Fibroblast of skin of scalp (primary cell): ENCODE measurements around the gene SUCLG2.

Experiments
- DNase-seq: peaks from one replicate; pipeline ENCODE4 v3.0.0-alpha.2; 2013

The SUCLG2 gene

GRCh38 chr3:67497746-67498145 is 156.7 kb downstream of the SUCLG2 start:
- DNase-seq = peak; percentile 2

- DNase-seq = peak; percentile 2
These were observed 158.7 kb downstream of the SUCLG2 start for GRCh38 chr3:67495751-67496150.

GRCh38 chr3:67493808-67494207 is 160.6 kb downstream of the SUCLG2 start:
- DNase-seq = no peak

- DNase-seq = no peak
These were observed 163.8 kb downstream of the SUCLG2 start for GRCh38 chr3:67490658-67491057.

GRCh38 chr3:67489816-67490215 is 164.6 kb downstream of the SUCLG2 start:
- DNase-seq = no peak

GRCh38 chr3:67487564-67488114 is 166.8 kb downstream of the SUCLG2 start:
- DNase-seq = no peak

GRCh38 chr3:67486883-67487282 is 167.5 kb downstream of the SUCLG2 start:
- no peak for DNase-seq

- DNase-seq = no peak
These were observed 170.3 kb downstream of the SUCLG2 start for GRCh38 chr3:67484085-67484484.

- no peak for DNase-seq
These were observed 173.3 kb downstream of the SUCLG2 start for GRCh38 chr3:67481126-67481525.

GRCh38 chr3:67478423-67478822 is 176.0 kb downstream of the SUCLG2 start:
- no peak for DNase-seq

GRCh38 chr3:67474311-67474710 is 180.1 kb downstream of the SUCLG2 start:
- no peak for DNase-seq

GRCh38 chr3:67472674-67473201 is 181.7 kb downstream of the SUCLG2 start:
- DNase-seq = no peak

GRCh38 chr3:67470207-67470606 is 184.2 kb downstream of the SUCLG2 start:
- no peak for DNase-seq

GRCh38 chr3:67468511-67468910 is 185.9 kb downstream of the SUCLG2 start:
- DNase-seq = peak; percentile 21

- DNase-seq = no peak
These were observed 190.8 kb downstream of the SUCLG2 start for GRCh38 chr3:67463656-67464055.

GRCh38 chr3:67462187-67462586 is 192.2 kb downstream of the SUCLG2 start:
- no peak for DNase-seq

GRCh38 chr3:67461667-67462142 is 192.7 kb downstream of the SUCLG2 start:
- DNase-seq = peak; percentile 83

- no peak for DNase-seq
These were observed 193.4 kb downstream of the SUCLG2 start for GRCh38 chr3:67460841-67461510.

GRCh38 chr3:67459796-67460195 is 194.6 kb downstream of the SUCLG2 start:
- DNase-seq = no peak

- no peak for DNase-seq
These were observed 195.4 kb downstream of the SUCLG2 start for GRCh38 chr3:67458896-67459530.

- no peak for DNase-seq
These were observed 196.0 kb downstream of the SUCLG2 start for GRCh38 chr3:67458408-67458807.

- DNase-seq = no peak
These were observed 200.8 kb downstream of the SUCLG2 start for GRCh38 chr3:67453628-67454027.

GRCh38 chr3:67450153-67450552 is 204.3 kb downstream of the SUCLG2 start:
- no peak for DNase-seq

- DNase-seq = no peak
These were observed 207.0 kb downstream of the SUCLG2 start for GRCh38 chr3:67447393-67447792.
